ENCODE data around the gene LCNL1.
A peak's percentile ranks its signal among the peaks of the same experiment; 100 is the strongest.

The LCNL1 gene

GRCh38 chr9:137017071-137017470 lies 34.3 kb downstream of the LCNL1 start:
- Mint-ChIP-seq H3K4me3 (no peak overlapping the region), H3K36me3 (ENCODE audit: low read depth) (peaks cover 86% of the 10 kb centered on the region), H3K9me3 (no peaks in the 10 kb centered on the region), H3K27ac (no peak overlapping the region), H3K27me3 (no peaks in the 10 kb centered on the region), H3K4me1 (ENCODE audit: low read depth) (peaks cover 8% of the 10 kb centered on the region)
- intact Hi-C loops (cut with micrococcal nuclease), result no loop called here

GRCh38 chr9:137017791-137018497 lies 35.2 kb downstream of the LCNL1 start:
- Mint-ChIP-seq H3K9me3 (no peaks in the 10 kb centered on the region), H3K4me1 (ENCODE audit: low read depth) (peaks cover 15% of the 10 kb centered on the region), H3K27me3 (no peaks in the 10 kb centered on the region), H3K4me3 (no peak overlapping the region), H3K27ac (no peak overlapping the region), H3K36me3 (ENCODE audit: low read depth) (peaks cover 85% of the 10 kb centered on the region)
- intact Hi-C loops (cut with micrococcal nuclease), result no loop called here

GRCh38 chr9:137018761-137019559 lies 36.2 kb downstream of the LCNL1 start:
- no peak overlapping the region for H3K4me3 Mint-ChIP-seq
- H3K36me3 Mint-ChIP-seq (ENCODE audit: low read depth), result peaks cover 86% of the 10 kb centered on the region
- no peaks in the 10 kb centered on the region for H3K9me3 Mint-ChIP-seq
- peaks cover 18% of the 10 kb centered on the region for H3K4me1 Mint-ChIP-seq (ENCODE audit: low read depth)
- H3K27ac Mint-ChIP-seq, result no peak overlapping the region
- intact Hi-C loops (cut with micrococcal nuclease), result no loop called here
- no peaks in the 10 kb centered on the region for H3K27me3 Mint-ChIP-seq

GRCh38 chr9:137019891-137020683 lies 37.3 kb downstream of the LCNL1 start:
- no peak overlapping the region for H3K27ac Mint-ChIP-seq
- H3K4me1 Mint-ChIP-seq (ENCODE audit: low read depth), result peaks cover 18% of the 10 kb centered on the region
- H3K36me3 Mint-ChIP-seq (ENCODE audit: low read depth), result peaks cover 76% of the 10 kb centered on the region

GRCh38 chr9:137020771-137021567 lies 38.2 kb downstream of the LCNL1 start:
- no peaks in the 10 kb centered on the region for H3K27me3 Mint-ChIP-seq
- no peak overlapping the region for H3K4me3 Mint-ChIP-seq
- peaks cover 18% of the 10 kb centered on the region for H3K4me1 Mint-ChIP-seq (ENCODE audit: low read depth)
- H3K27ac Mint-ChIP-seq, result no peak overlapping the region
- no peaks in the 10 kb centered on the region for H3K9me3 Mint-ChIP-seq
- peaks cover 67% of the 10 kb centered on the region for H3K36me3 Mint-ChIP-seq (ENCODE audit: low read depth)
- intact Hi-C loops (cut with micrococcal nuclease), result no loop called here

More at GRCh38 chr9:137019891-137020683, 37.3 kb downstream of the LCNL1 start:
- intact Hi-C loops (cut with micrococcal nuclease), result no loop called here
- H3K27me3 Mint-ChIP-seq, result no peaks in the 10 kb centered on the region
- no peak overlapping the region for H3K4me3 Mint-ChIP-seq
- H3K9me3 Mint-ChIP-seq, result no peaks in the 10 kb centered on the region

- H3K27ac Mint-ChIP-seq, result no peak overlapping the region
- H3K9me3 Mint-ChIP-seq, result no peaks in the 10 kb centered on the region
- H3K4me3 Mint-ChIP-seq, result no peak overlapping the region
- H3K4me1 Mint-ChIP-seq (ENCODE audit: low read depth), result peaks cover 21% of the 10 kb centered on the region
- H3K27me3 Mint-ChIP-seq, result peaks cover under 1% of the 10 kb centered on the region
- peaks cover 61% of the 10 kb centered on the region for H3K36me3 Mint-ChIP-seq (ENCODE audit: low read depth)
- intact Hi-C loops (cut with micrococcal nuclease), result no loop called here
These were observed 38.8 kb downstream of the LCNL1 start for GRCh38 chr9:137021568-137021978.

- intact Hi-C loops (cut with micrococcal nuclease), result no loop called here
- H3K4me3 Mint-ChIP-seq, result no peak overlapping the region
- peaks cover 56% of the 10 kb centered on the region for H3K36me3 Mint-ChIP-seq (ENCODE audit: low read depth)
- H3K27ac Mint-ChIP-seq, result no peak overlapping the region
- peaks cover 5% of the 10 kb centered on the region for H3K27me3 Mint-ChIP-seq
- H3K4me1 Mint-ChIP-seq (ENCODE audit: low read depth), result peaks cover 26% of the 10 kb centered on the region
- H3K9me3 Mint-ChIP-seq, result no peaks in the 10 kb centered on the region
These were observed 39.3 kb downstream of the LCNL1 start for GRCh38 chr9:137021979-137022661.

- no peak overlapping the region for H3K27ac Mint-ChIP-seq
- H3K4me3 Mint-ChIP-seq, result no peak overlapping the region
- peaks cover 8% of the 10 kb centered on the region for H3K27me3 Mint-ChIP-seq
- peaks cover 51% of the 10 kb centered on the region for H3K36me3 Mint-ChIP-seq (ENCODE audit: low read depth)
- intact Hi-C loops (cut with micrococcal nuclease), result no loop called here
- no peaks in the 10 kb centered on the region for H3K9me3 Mint-ChIP-seq
- peaks cover 31% of the 10 kb centered on the region for H3K4me1 Mint-ChIP-seq (ENCODE audit: low read depth)
These were observed 39.8 kb downstream of the LCNL1 start for GRCh38 chr9:137022662-137023008.

- Mint-ChIP-seq H3K27ac (no peak overlapping the region), H3K27me3 (peaks cover 8% of the 10 kb centered on the region), H3K36me3 (ENCODE audit: low read depth) (peaks cover 45% of the 10 kb centered on the region), H3K4me3 (no peak overlapping the region), H3K4me1 (ENCODE audit: low read depth) (peaks cover 31% of the 10 kb centered on the region), H3K9me3 (no peaks in the 10 kb centered on the region)
- intact Hi-C loops (cut with micrococcal nuclease), result no loop called here
These were observed 40.4 kb downstream of the LCNL1 start for GRCh38 chr9:137023157-137023556.

GRCh38 chr9:137023583-137023991 lies 40.8 kb downstream of the LCNL1 start:
- no peak overlapping the region for H3K4me3 Mint-ChIP-seq
- peaks cover 29% of the 10 kb centered on the region for H3K4me1 Mint-ChIP-seq (ENCODE audit: low read depth)
- no peaks in the 10 kb centered on the region for H3K9me3 Mint-ChIP-seq
- H3K36me3 Mint-ChIP-seq (ENCODE audit: low read depth), result peaks cover 41% of the 10 kb centered on the region
- intact Hi-C loops (cut with micrococcal nuclease), result no loop called here
- H3K27ac Mint-ChIP-seq, result no peak overlapping the region
- H3K27me3 Mint-ChIP-seq, result peaks cover 8% of the 10 kb centered on the region

- Mint-ChIP-seq H3K9me3 (no peaks in the 10 kb centered on the region), H3K27me3 (peaks cover 8% of the 10 kb centered on the region), H3K4me3 (no peak overlapping the region), H3K27ac (no peak overlapping the region), H3K36me3 (ENCODE audit: low read depth) (peaks cover 29% of the 10 kb centered on the region), H3K4me1 (ENCODE audit: low read depth) (peaks cover 46% of the 10 kb centered on the region)
- intact Hi-C loops (cut with micrococcal nuclease), result no loop called here
These were observed 42.7 kb downstream of the LCNL1 start for GRCh38 chr9:137025517-137025966.

- H3K4me3 Mint-ChIP-seq, result no peak overlapping the region
- no peaks in the 10 kb centered on the region for H3K9me3 Mint-ChIP-seq
- H3K27me3 Mint-ChIP-seq, result peaks cover 8% of the 10 kb centered on the region
- H3K27ac Mint-ChIP-seq, result no peak overlapping the region
- peaks cover 21% of the 10 kb centered on the region for H3K36me3 Mint-ChIP-seq (ENCODE audit: low read depth)
- intact Hi-C loops (cut with micrococcal nuclease), result no loop called here
- peaks cover 55% of the 10 kb centered on the region for H3K4me1 Mint-ChIP-seq (ENCODE audit: low read depth)
These were observed 43.6 kb downstream of the LCNL1 start for GRCh38 chr9:137026384-137026783.

GRCh38 chr9:137026828-137027227 lies 44.0 kb downstream of the LCNL1 start:
- intact Hi-C loops (cut with micrococcal nuclease), result no loop called here
- Mint-ChIP-seq H3K9me3 (no peaks in the 10 kb centered on the region), H3K4me1 (ENCODE audit: low read depth) (peaks cover 58% of the 10 kb centered on the region), H3K27ac (peak overlapping the region; percentile 59), H3K36me3 (ENCODE audit: low read depth) (peaks cover 20% of the 10 kb centered on the region), H3K27me3 (peaks cover 8% of the 10 kb centered on the region), H3K4me3 (peak overlapping the region; percentile 79)
